GM21717 (cell line): ENCODE results near the gene SCYGR8.
"Not testable (repeated sequence)": the region's sequence is repeated elsewhere in the genome, so short reads cannot be mapped to it uniquely, and the experiment has no call there.

Experiments
- ATAC-seq: cut with Tn5 transposase; IDR thresholded peaks from one replicate; pipeline ENCODE4 v1.9.1; 2021; ENCODE audit warnings: mild to moderate bottlenecking, moderate library complexity; ENCODE audit not compliant: unreplicated experiment

SCYGR8 gene

GRCh38 chr2:227745594-227745993 lies at the start of gene SCYGR8:
TSS of gene SCYGR8 (plus strand) at chr2:227745894. CDS start at chr2:227745894, 0 bp downstream.
- no peak for ATAC-seq

GRCh38 chr2:227696990-227697679 lies 48.6 kb upstream of the SCYGR8 start:
- ATAC-seq = no peak

- no peak for ATAC-seq
Measured at GRCh38 chr2:227701556-227701955, 44.1 kb upstream of the SCYGR8 start.

- ATAC-seq = no peak
Measured at GRCh38 chr2:227703280-227703732, 42.4 kb upstream of the SCYGR8 start.

- no peak for ATAC-seq
Measured at GRCh38 chr2:227703961-227704360, 41.7 kb upstream of the SCYGR8 start.

GRCh38 chr2:227706859-227707258 lies 38.8 kb upstream of the SCYGR8 start:
- ATAC-seq = no peak

- no peak for ATAC-seq
Measured at GRCh38 chr2:227707390-227707789, 38.3 kb upstream of the SCYGR8 start.

- no peak for ATAC-seq
Measured at GRCh38 chr2:227710986-227711385, 34.7 kb upstream of the SCYGR8 start.

- ATAC-seq = no peak
Measured at GRCh38 chr2:227713291-227713690, 32.4 kb upstream of the SCYGR8 start.

- no peak for ATAC-seq
Measured at GRCh38 chr2:227716501-227716900, 29.2 kb upstream of the SCYGR8 start.

- no peak for ATAC-seq
Measured at GRCh38 chr2:227717687-227718567, 27.8 kb upstream of the SCYGR8 start, which contains the start of gene SLC19A3. TSS of gene SLC19A3 (minus strand) at chr2:227718028. CDS start at chr2:227702318, 15,710 bp downstream.

GRCh38 chr2:227719641-227720040 lies 26.1 kb upstream of the SCYGR8 start:
- no peak for ATAC-seq

GRCh38 chr2:227720680-227721079 lies 25.0 kb upstream of the SCYGR8 start:
- ATAC-seq = no peak

- not testable (repeated sequence) for ATAC-seq
Measured at GRCh38 chr2:227722821-227723220, 22.9 kb upstream of the SCYGR8 start.

GRCh38 chr2:227724394-227725039 lies 21.2 kb upstream of the SCYGR8 start, which contains the start of gene SCYGR6:
TSS of gene SCYGR6 (minus strand) at chr2:227724757. CDS start at chr2:227724757, 0 bp downstream.
- ATAC-seq = no peak

- no peak for ATAC-seq
Measured at GRCh38 chr2:227728035-227728434, 17.7 kb upstream of the SCYGR8 start, which contains the start of gene SCYGR7. TSS of gene SCYGR7 (plus strand) at chr2:227728335. CDS start at chr2:227728335, 0 bp downstream.

GRCh38 chr2:227739351-227739750 lies 6.3 kb upstream of the SCYGR8 start:
- ATAC-seq = no peak

GRCh38 chr2:227740705-227741104 lies 5.0 kb upstream of the SCYGR8 start:
- not testable (repeated sequence) for ATAC-seq

GRCh38 chr2:227748079-227748478 lies 2.4 kb downstream of the SCYGR8 start:
- ATAC-seq = no peak

- ATAC-seq = not testable (repeated sequence)
Measured at GRCh38 chr2:227756261-227756660, 10.6 kb downstream of the SCYGR8 start.
